KMS-11 (cell line): ENCODE results near the gene SNX7.
A peak's percentile ranks its signal among the peaks of the same experiment; 100 is the strongest.

Experiments
- H2AFZ ChIP-seq: fragments of 200-600 bp; sonication (generic); 2 replicates; pipeline ENCODE4 v1.6.1; 2016; ENCODE audit warnings: antibody characterized with exemption, mixed run types, low read depth
- H3K27ac ChIP-seq: fragments of 200-600 bp; sonication (generic); 2 replicates; pipeline ENCODE4 v1.6.1; 2016; ENCODE audit warnings: mild to moderate bottlenecking, mixed run types
- H3K27me3 ChIP-seq: fragments of 200-600 bp; sonication (generic); 2 replicates; pipeline ENCODE4 v1.6.1; 2017; ENCODE audit warnings: mild to moderate bottlenecking, low read depth, mixed run types, moderate library complexity; ENCODE audit not compliant: insufficient read depth
- H3K36me3 ChIP-seq: fragments of 200-600 bp; sonication (generic); 2 replicates; pipeline ENCODE4 v1.6.1; 2017; ENCODE audit warnings: mild to moderate bottlenecking, mixed run types; ENCODE audit not compliant: insufficient read depth
- H3K4me1 ChIP-seq: fragments of 200-600 bp; sonication (generic); 2 replicates; pipeline ENCODE4 v1.6.1; 2016; ENCODE audit warnings: mild to moderate bottlenecking, low read depth, mixed run types; ENCODE audit not compliant: poor library complexity, severe bottlenecking
- H3K4me2 ChIP-seq: fragments of 200-600 bp; sonication (generic); 2 replicates; pipeline ENCODE4 v1.7.0; 2016; ENCODE audit warnings: mild to moderate bottlenecking, mixed run types
- H3K4me3 ChIP-seq: fragments of 200-600 bp; sonication (generic); IDR thresholded peaks from 2 replicates; pipeline ENCODE4 v1.6.1; 2017; ENCODE audit warnings: low read depth, low read length, mixed read lengths; ENCODE audit not compliant: insufficient read depth
- H3K79me2 ChIP-seq: fragments of 200-600 bp; sonication (generic); 2 replicates; pipeline ENCODE4 v1.6.1; 2016; ENCODE audit warnings: low read depth, mixed run types; ENCODE audit not compliant: insufficient read depth
- H3K9ac ChIP-seq: fragments of 200-600 bp; sonication (generic); 2 replicates; pipeline ENCODE4 v1.6.1; 2016; ENCODE audit warnings: mild to moderate bottlenecking, mixed run types
- H4K20me1 ChIP-seq: fragments of 200-600 bp; sonication (generic); 2 replicates; pipeline ENCODE4 v1.6.1; 2016; ENCODE audit warnings: mild to moderate bottlenecking, mixed run types; ENCODE audit not compliant: insufficient read depth
- CTCF ChIP-seq: fragments of 200-600 bp; sonication (generic); conservative IDR thresholded peaks from 2 replicates; pipeline ENCODE4 v1.6.1; 2017; ENCODE audit warnings: low read depth, mild to moderate bottlenecking, antibody characterized with exemption, low read length, moderate library complexity, mixed read lengths

Gene SNX7

GRCh38 chr1:98749152-98749756, 87.7 kb downstream of the SNX7 start:
- Histone ChIP-seq H3K4me2 (no peak overlapping the region), H3K4me3 (no peak overlapping the region), H3K9ac (no peak overlapping the region), H3K4me1 (no peaks in the 10 kb centered on the region), H4K20me1 (no peaks in the 10 kb centered on the region), H3K36me3 (no peaks in the 10 kb centered on the region), H3K27me3 (no peaks in the 10 kb centered on the region), H3K79me2 (no peaks in the 10 kb centered on the region), H2AFZ (no peak overlapping the region), H3K27ac (no peak overlapping the region)
- peak; percentile 50; the same call in 1 of the 2 replicates for TF ChIP-seq CTCF

- H3K4me1 ChIP-seq = no peaks in the 10 kb centered on the region
- H2AFZ ChIP-seq = no peak overlapping the region
- no peaks in the 10 kb centered on the region for H3K36me3 ChIP-seq
- no peaks in the 10 kb centered on the region for H4K20me1 ChIP-seq
- TF ChIP-seq CTCF = no peak
- H3K27ac ChIP-seq = no peak overlapping the region
- H3K4me2 ChIP-seq = no peak overlapping the region
- no peaks in the 10 kb centered on the region for H3K79me2 ChIP-seq
- H3K27me3 ChIP-seq = no peaks in the 10 kb centered on the region
- no peak overlapping the region for H3K4me3 ChIP-seq
- no peak overlapping the region for H3K9ac ChIP-seq
These were observed 92.7 kb downstream of the SNX7 start for GRCh38 chr1:98754176-98754575.

- H3K27ac ChIP-seq = no peak overlapping the region
- no peaks in the 10 kb centered on the region for H3K79me2 ChIP-seq
- H2AFZ ChIP-seq = no peak overlapping the region
- TF ChIP-seq CTCF = no peak
- no peak overlapping the region for H3K4me3 ChIP-seq
- H3K9ac ChIP-seq = no peak overlapping the region
- no peaks in the 10 kb centered on the region for H3K4me1 ChIP-seq
- H3K27me3 ChIP-seq = no peaks in the 10 kb centered on the region
- no peaks in the 10 kb centered on the region for H3K36me3 ChIP-seq
- no peak overlapping the region for H3K4me2 ChIP-seq
- no peaks in the 10 kb centered on the region for H4K20me1 ChIP-seq
These were observed 99.8 kb downstream of the SNX7 start for GRCh38 chr1:98761219-98761865.

GRCh38 chr1:98763488-98764150, 102.1 kb downstream of the SNX7 start:
- Histone ChIP-seq H2AFZ (no peak overlapping the region), H3K9ac (no peak overlapping the region), H3K4me1 (no peaks in the 10 kb centered on the region), H3K27me3 (no peaks in the 10 kb centered on the region), H3K79me2 (no peaks in the 10 kb centered on the region), H4K20me1 (no peaks in the 10 kb centered on the region), H3K4me3 (no peak overlapping the region), H3K4me2 (no peak overlapping the region), H3K27ac (no peak overlapping the region), H3K36me3 (no peaks in the 10 kb centered on the region)
- no peak for TF ChIP-seq CTCF
